Panc1 (cell line): ENCODE data around the gene C9orf78. TPM values are rescaled to one million over a fixed set of nuclear protein-coding genes. Genes with fewer than 3 reads are reported as not detected.
A peak's percentile ranks its signal among the peaks of the same experiment; 100 is the strongest.

Experiments
- ATAC-seq: fragments of 200-7000 bp; cut with Tn5 transposase; 2 replicates; pipeline ENCODE4 v1.9.1; 2020; ENCODE audit warnings: mild to moderate bottlenecking, moderate library complexity
- BruUV-seq: library from RNA; stranded (reverse); fragments of 400-500 nt; replicated peaks from 2 replicates; lab custom pipeline; 2021; lab: Mats Ljungman, UMichigan
- CTCF ChIA-PET: fragments of 300-600 bp; sonication (Branson Sonifier 250); formaldehyde crosslinking; loops from one replicate; lab custom pipeline; 2022; ENCODE audit warnings: antibody characterized with exemption; lab: Charles Lee
- POLR2A ChIA-PET: fragments of 300-600 bp; sonication (Branson Sonifier 250); formaldehyde crosslinking; loops from one replicate; lab custom pipeline; 2022; ENCODE audit warnings: antibody characterized with exemption; lab: Charles Lee
- DNase-seq: peaks from one replicate; pipeline ENCODE4 v3.0.0-alpha.2; 2010; ENCODE audit warnings: low read depth, low spot score
- H3K27ac ChIP-seq: 2 replicates; pipeline ENCODE4 v1.5.1; 2011; ENCODE audit warnings: mild to moderate bottlenecking, low read length, inconsistent platforms
- H3K27me3 ChIP-seq: fragments of 200-500 bp; sonication (Bioruptor generic); 2 replicates; pipeline ENCODE4 v1.6.0; 2014; ENCODE audit warnings: low read length, inconsistent platforms; ENCODE audit not compliant: control insufficient read depth, insufficient read depth
- H3K36me3 ChIP-seq: fragments of 200-500 bp; sonication (Bioruptor generic); 2 replicates; pipeline ENCODE4 v1.5.1; 2014; ENCODE audit warnings: inconsistent platforms, mild to moderate bottlenecking, low read length, moderate library complexity; ENCODE audit not compliant: control insufficient read depth, insufficient read depth
- H3K4me1 ChIP-seq: 2 replicates; pipeline ENCODE4 v1.5.1; 2011; ENCODE audit warnings: inconsistent platforms, mild to moderate bottlenecking, low read length, moderate library complexity; ENCODE audit not compliant: control insufficient read depth, insufficient read depth
- H3K4me3 ChIP-seq, 2 experiments: 2 replicates each; pipeline ENCODE4 v1.5.1; 2011 to 2012; ENCODE audit warnings: low read depth in 2 of 2, low read length in 2 of 2, mild to moderate bottlenecking in 2 of 2, inconsistent platforms in 1 of 2, moderate library complexity in 1 of 2
- H3K9me3 ChIP-seq: fragments of 200-500 bp; sonication (Bioruptor generic); 2 replicates; pipeline ENCODE4 v1.5.1; 2014; ENCODE audit warnings: low read depth, mild to moderate bottlenecking, inconsistent platforms, low read length, moderate library complexity; ENCODE audit not compliant: control insufficient read depth, insufficient read depth
- POLR2AphosphoS5 ChIP-seq: IDR thresholded peaks from 2 replicates; pipeline ENCODE4 v1.6.1; 2012; ENCODE audit warnings: mild to moderate bottlenecking, low read depth, low read length, moderate library complexity
- REST ChIP-seq, 2 experiments: IDR thresholded peaks; 2 replicates each; pipeline ENCODE4 v1.6.1; 2011 to 2012; ENCODE audit warnings: low read depth in 2 of 2, control low read depth in 1 of 2, low read length in 1 of 2, mild to moderate bottlenecking in 1 of 2, moderate library complexity in 1 of 2; ENCODE audit not compliant: insufficient read depth in 1 of 2
- SIN3A ChIP-seq: IDR thresholded peaks from 2 replicates; pipeline ENCODE4 v1.6.1; 2012; ENCODE audit warnings: low read depth, mild to moderate bottlenecking, low read length, moderate library complexity, borderline replicate concordance; ENCODE audit not compliant: insufficient read depth
- TCF7L2 ChIP-seq: IDR thresholded peaks from 2 replicates; pipeline ENCODE4 v1.6.1; 2011; ENCODE audit warnings: mild to moderate bottlenecking, low read depth, low read length, inconsistent platforms
- in situ Hi-C: cut with HindIII; loops from 2 replicates; pipeline ENCODE4 v1.10.0; 2016; ENCODE audit warnings: low sequenced_read_pairs, low pct_unique_long_range_greater_than_20kb
- intact Hi-C: fragments of 100-400 bp; cut with micrococcal nuclease; formaldehyde crosslinking; loops from one replicate; pipeline ENCODE4 v1.10.0; 2022; ENCODE audit not compliant: unreplicated experiment
- total RNA-seq: library from RNA; stranded (reverse); gene quantifications from one replicate; pipeline ENCODE4 v1.2.1, GENCODE V29; 2021; ENCODE audit not compliant: unreplicated experiment
- TF ChIP-seq, protein P1 (sequence below): fragments of 450-650 bp; IDR thresholded peaks from 2 replicates; pipeline ENCODE4 v1.5.1; 2017; ENCODE audit warnings: mild to moderate bottlenecking

The C9orf78 gene
- total RNA-seq, 1 experiment from 2014 or later = 33.6 TPM

DNA sequence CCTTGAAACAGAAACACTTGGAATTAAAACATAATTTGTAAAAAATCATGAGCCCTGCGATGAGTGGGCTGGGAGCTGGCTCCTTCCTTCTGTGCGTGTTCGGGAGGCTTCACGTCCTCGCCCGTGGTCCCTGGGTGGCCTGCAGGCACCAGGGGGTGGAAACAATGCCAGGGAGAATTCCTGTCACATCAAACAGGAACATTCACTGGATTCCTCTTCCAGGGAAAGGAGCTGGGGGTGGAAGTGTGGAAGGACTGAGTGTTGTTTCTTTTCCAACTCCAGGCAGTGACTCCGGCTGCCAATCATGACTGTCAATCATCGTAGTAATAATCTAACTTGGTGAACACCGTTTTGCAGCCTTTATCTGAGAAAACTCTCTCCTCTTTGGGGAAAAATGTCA, 21.4 kb downstream of the C9orf78 start:
- in situ Hi-C loops = no loop called here
- intact Hi-C loops = no loop called here
- H3K9me3 ChIP-seq = no peaks in the 10 kb centered on the region
- no peak overlapping the region for H3K4me3 ChIP-seq
- BruUV-seq = TSS peak; percentile 69
- H3K27me3 ChIP-seq = no peaks in the 10 kb centered on the region
- DNase-seq = no peak
- TF ChIP-seq TCF7L2 = no peak
- TF ChIP-seq REST (IDR thresholded peaks at IDR 0.05; ENCODE audit: insufficient read depth in 1 of 2, low read depth in 2 of 2, low read length in 1 of 2) = no peak
- TF ChIP-seq POLR2AphosphoS5 = no peak
- TF ChIP-seq, protein P1, sequence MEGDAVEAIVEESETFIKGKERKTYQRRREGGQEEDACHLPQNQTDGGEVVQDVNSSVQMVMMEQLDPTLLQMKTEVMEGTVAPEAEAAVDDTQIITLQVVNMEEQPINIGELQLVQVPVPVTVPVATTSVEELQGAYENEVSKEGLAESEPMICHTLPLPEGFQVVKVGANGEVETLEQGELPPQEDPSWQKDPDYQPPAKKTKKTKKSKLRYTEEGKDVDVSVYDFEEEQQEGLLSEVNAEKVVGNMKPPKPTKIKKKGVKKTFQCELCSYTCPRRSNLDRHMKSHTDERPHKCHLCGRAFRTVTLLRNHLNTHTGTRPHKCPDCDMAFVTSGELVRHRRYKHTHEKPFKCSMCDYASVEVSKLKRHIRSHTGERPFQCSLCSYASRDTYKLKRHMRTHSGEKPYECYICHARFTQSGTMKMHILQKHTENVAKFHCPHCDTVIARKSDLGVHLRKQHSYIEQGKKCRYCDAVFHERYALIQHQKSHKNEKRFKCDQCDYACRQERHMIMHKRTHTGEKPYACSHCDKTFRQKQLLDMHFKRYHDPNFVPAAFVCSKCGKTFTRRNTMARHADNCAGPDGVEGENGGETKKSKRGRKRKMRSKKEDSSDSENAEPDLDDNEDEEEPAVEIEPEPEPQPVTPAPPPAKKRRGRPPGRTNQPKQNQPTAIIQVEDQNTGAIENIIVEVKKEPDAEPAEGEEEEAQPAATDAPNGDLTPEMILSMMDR = no peak
- no peak for TF ChIP-seq SIN3A
- CTCF ChIA-PET = no interaction called here
- H3K4me1 ChIP-seq = no peaks in the 10 kb centered on the region
- H3K36me3 ChIP-seq = peaks cover 3% of the 10 kb centered on the region; the same call in 1 of the 2 replicates
- H3K27ac ChIP-seq = no peak overlapping the region
- POLR2A ChIA-PET = no interaction called here
- no peak for ATAC-seq

GRCh38 chr9:129812385-129812784, 22.7 kb downstream of the C9orf78 start:
- in situ Hi-C loops = no loop called here
- TF ChIP-seq SIN3A (no peak), TCF7L2 (no peak), REST (IDR thresholded peaks at IDR 0.05; ENCODE audit: insufficient read depth in 1 of 2, low read depth in 2 of 2, low read length in 1 of 2) (no peak), POLR2AphosphoS5 (no peak)
- TF ChIP-seq, protein P1 = no peak
- no peaks in the 10 kb centered on the region for H3K36me3 ChIP-seq
- no peaks in the 10 kb centered on the region for H3K9me3 ChIP-seq
- POLR2A ChIA-PET = no interaction called here
- no peak overlapping the region for H3K4me3 ChIP-seq
- ATAC-seq (peak; percentile 30), DNase-seq (no peak)
- H3K27ac ChIP-seq = no peak overlapping the region
- no peaks in the 10 kb centered on the region for H3K4me1 ChIP-seq
- CTCF ChIA-PET = no interaction called here
- no peaks in the 10 kb centered on the region for H3K27me3 ChIP-seq
- BruUV-seq = no TSS peak
- intact Hi-C loops = no loop called here
